CD14-positive monocyte (primary cell): ENCODE measurements around the gene HHIPL2. TPM values are rescaled to one million over a fixed set of nuclear protein-coding genes. Genes with fewer than 3 reads are reported as not detected.

Experiments
- DNase-seq, 3 donors: peaks; one replicate each; pipeline ENCODE4 v3.0.0-alpha.2; 2011 to 2022
- H2AFZ ChIP-seq: 2 replicates; pipeline ENCODE4 v1.6.0; 2012; ENCODE audit warnings: mild to moderate bottlenecking, low read depth, low read length, inconsistent platforms; ENCODE audit not compliant: insufficient read depth, poor library complexity, severe bottlenecking
- H3K27ac ChIP-seq, 2 donors: 1 replicate in 1 of 2; 2 replicates in 1 of 2; pipeline ENCODE4 v1.5.1; 2012 to 2013; ENCODE audit warnings: low read length in 2 of 2, control low read depth in 1 of 2, inconsistent platforms in 1 of 2, low read depth in 1 of 2, mild to moderate bottlenecking in 1 of 2
- H3K27me3 ChIP-seq, 2 donors: one replicate each; pipeline versions ENCODE4 v1.6.0 to v1.6.1; 2011 to 2013; ENCODE audit warnings: low read length in 2 of 2; ENCODE audit not compliant: control insufficient read depth in 2 of 2, insufficient read depth in 2 of 2
- H3K36me3 ChIP-seq, 2 donors: replicated peaks in 1 of 2; 1 replicate in 1 of 2; 2 replicates in 1 of 2; pipeline versions ENCODE4 v1.5.1 to v1.6.1; 2012 to 2013; ENCODE audit warnings: low read length in 2 of 2, control low read depth in 1 of 2, inconsistent platforms in 1 of 2, mild to moderate bottlenecking in 1 of 2; ENCODE audit not compliant: insufficient read depth in 2 of 2, control insufficient read depth in 1 of 2
- H3K4me1 ChIP-seq, 2 donors: 1 replicate in 1 of 2; 2 replicates in 1 of 2; pipeline versions ENCODE4 v1.5.1 to v1.6.1; 2012 to 2013; ENCODE audit warnings: low read length in 2 of 2, control low read depth in 1 of 2, inconsistent platforms in 1 of 2, mild to moderate bottlenecking in 1 of 2, moderate library complexity in 1 of 2; ENCODE audit not compliant: insufficient read depth in 2 of 2, control insufficient read depth in 1 of 2
- H3K4me2 ChIP-seq: replicated peaks from 2 replicates; pipeline ENCODE3; 2012; ENCODE audit warnings: low read length, moderate library complexity, mild to moderate bottlenecking; ENCODE audit not compliant: poor library complexity, severe bottlenecking; ENCODE audit errors: extremely low read depth
- H3K4me3 ChIP-seq, 3 experiments: fragments of 200-600 bp in 1 of 3; sonication (generic) in 1 of 3; replicated peaks in 1 of 3; 1 replicate in 2 of 3; 2 replicates in 1 of 3; pipeline ENCODE4 v1.5.1; 2011 to 2013; ENCODE audit warnings: low read length in 3 of 3, mild to moderate bottlenecking in 3 of 3, control low read depth in 2 of 3, low read depth in 2 of 3, inconsistent platforms in 1 of 3, moderate library complexity in 1 of 3
- H3K79me2 ChIP-seq: 2 replicates; pipeline ENCODE4 v1.6.0; 2012; ENCODE audit warnings: mild to moderate bottlenecking, control low read depth, inconsistent platforms, low read length, moderate library complexity; ENCODE audit not compliant: insufficient read depth
- H3K9ac ChIP-seq: 2 replicates; pipeline ENCODE4 v1.6.0; 2017; ENCODE audit warnings: low read length, mild to moderate bottlenecking; ENCODE audit not compliant: insufficient read depth, poor library complexity, severe bottlenecking
- H3K9me3 ChIP-seq, 2 donors: replicated peaks in 1 of 2; 1 replicate in 1 of 2; 2 replicates in 1 of 2; pipeline versions ENCODE4 v1.5.1 to v1.6.1; 2012 to 2013; ENCODE audit warnings: low read length in 2 of 2, control low read depth in 1 of 2; ENCODE audit not compliant: control insufficient read depth in 1 of 2, insufficient read depth in 1 of 2
- H4K20me1 ChIP-seq: 2 replicates; pipeline ENCODE4 v1.6.0; 2012; ENCODE audit warnings: mild to moderate bottlenecking, low read length, control low read depth, moderate library complexity; ENCODE audit not compliant: insufficient read depth
- H3K27ac Mint-ChIP-seq, 7 donors: one replicate each; pipeline ENCODE4 v1.8.0; 2020; ENCODE audit warnings: mild to moderate bottlenecking in 7 of 7, mixed read lengths in 7 of 7, moderate library complexity in 6 of 7, inconsistent platforms in 2 of 7
- H3K27me3 Mint-ChIP-seq, 3 donors: one replicate each; pipeline ENCODE4 v1.8.0; 2021 to 2022; ENCODE audit warnings: low read depth in 3 of 3, mild to moderate bottlenecking in 3 of 3, mixed read lengths in 3 of 3, moderate library complexity in 3 of 3, inconsistent platforms in 1 of 3
- H3K36me3 Mint-ChIP-seq, 2 donors: one replicate each; pipeline ENCODE4 v1.8.0; 2020; ENCODE audit warnings: mixed read lengths in 2 of 2, inconsistent platforms in 1 of 2, mild to moderate bottlenecking in 1 of 2
- H3K4me1 Mint-ChIP-seq: one replicate; pipeline ENCODE4 v1.8.0; 2020; ENCODE audit warnings: mild to moderate bottlenecking, mixed read lengths
- H3K4me3 Mint-ChIP-seq, 2 donors: one replicate each; pipeline ENCODE4 v1.8.0; 2020; ENCODE audit warnings: mild to moderate bottlenecking in 2 of 2, mixed read lengths in 2 of 2, moderate library complexity in 1 of 2
- H3K9me3 Mint-ChIP-seq, 7 donors: one replicate each; pipeline ENCODE4 v1.8.0; 2020 to 2022; ENCODE audit warnings: mixed read lengths in 7 of 7, mild to moderate bottlenecking in 6 of 7, moderate library complexity in 6 of 7, inconsistent platforms in 2 of 7
- WGBS: methylation state at CpG from one replicate; pipeline ENCODE4 v1.1.5; 2013; ENCODE audit warnings: missing lambda C conversion rate; ENCODE audit not compliant: insufficient coverage; 5-methylcytosine and 5-hydroxymethylcytosine counted together
- intact Hi-C, 2 donors: fragments of 100-400 bp; cut with micrococcal nuclease; formaldehyde crosslinking; loops; one replicate each; pipeline versions ENCODE4 v1.15.0 to v1.15.1; 2023
- polyA plus RNA-seq, 3 donors: library from polyadenylated mRNA; depleted of rRNA in 1 of 3; unstranded in 2 of 3; stranded (reverse) in 1 of 3; fragments of 300-500 nt in 2 of 3; fragments of >200 nt in 1 of 3; fragmentation: Illumina TruSeq in 2 of 3; gene quantifications; 1 replicate in 2 of 3; 2 replicates in 1 of 3; pipeline ENCODE4 v1.2.3, GENCODE V29; 2012 to 2021
- TF ChIP-seq, protein P1 (sequence below): fragments of 200-600 bp; IDR thresholded peaks from one replicate; pipeline ENCODE4 v1.8.0; 2022; ENCODE audit warnings: antibody characterized with exemption, mild to moderate bottlenecking

HHIPL2 gene
- polyA plus RNA-seq, 3 donors = 0.08 TPM; not detected in 2

GRCh38 chr1:222539951-222540597, 7.8 kb downstream of the HHIPL2 start:
- no peak overlapping the region for H3K4me2 ChIP-seq
- Mint-ChIP-seq H3K9me3 (peaks cover 0 to 2% (median 0%) of the 10 kb centered on the region in 7 donors), H3K4me3 (no peak overlapping the region), H3K27me3 (peaks cover 0 to 5% (median 1%) of the 10 kb centered on the region in 3 donors), H3K4me1 (no peaks in the 10 kb centered on the region), H3K27ac (no peak overlapping the region), H3K36me3 (no peaks in the 10 kb centered on the region)
- no peaks in the 10 kb centered on the region for H3K9me3 ChIP-seq
- TF ChIP-seq, protein P1, sequence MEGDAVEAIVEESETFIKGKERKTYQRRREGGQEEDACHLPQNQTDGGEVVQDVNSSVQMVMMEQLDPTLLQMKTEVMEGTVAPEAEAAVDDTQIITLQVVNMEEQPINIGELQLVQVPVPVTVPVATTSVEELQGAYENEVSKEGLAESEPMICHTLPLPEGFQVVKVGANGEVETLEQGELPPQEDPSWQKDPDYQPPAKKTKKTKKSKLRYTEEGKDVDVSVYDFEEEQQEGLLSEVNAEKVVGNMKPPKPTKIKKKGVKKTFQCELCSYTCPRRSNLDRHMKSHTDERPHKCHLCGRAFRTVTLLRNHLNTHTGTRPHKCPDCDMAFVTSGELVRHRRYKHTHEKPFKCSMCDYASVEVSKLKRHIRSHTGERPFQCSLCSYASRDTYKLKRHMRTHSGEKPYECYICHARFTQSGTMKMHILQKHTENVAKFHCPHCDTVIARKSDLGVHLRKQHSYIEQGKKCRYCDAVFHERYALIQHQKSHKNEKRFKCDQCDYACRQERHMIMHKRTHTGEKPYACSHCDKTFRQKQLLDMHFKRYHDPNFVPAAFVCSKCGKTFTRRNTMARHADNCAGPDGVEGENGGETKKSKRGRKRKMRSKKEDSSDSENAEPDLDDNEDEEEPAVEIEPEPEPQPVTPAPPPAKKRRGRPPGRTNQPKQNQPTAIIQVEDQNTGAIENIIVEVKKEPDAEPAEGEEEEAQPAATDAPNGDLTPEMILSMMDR = no peak
- no peaks in the 10 kb centered on the region for H3K27me3 ChIP-seq
- no peak overlapping the region for H2AFZ ChIP-seq
- no peaks in the 10 kb centered on the region for H3K36me3 ChIP-seq
- intact Hi-C loops = no loop called here
- no peaks in the 10 kb centered on the region for H4K20me1 ChIP-seq
- H3K9ac ChIP-seq = no peak overlapping the region
- no peak overlapping the region for H3K27ac ChIP-seq
- no peak for DNase-seq
- WGBS = 96% methylated on average over 14 of the region's 16 CpGs
- H3K4me3 ChIP-seq = no peak overlapping the region
- H3K4me1 ChIP-seq = no peaks in the 10 kb centered on the region
- no peaks in the 10 kb centered on the region for H3K79me2 ChIP-seq

GRCh38 chr1:222535455-222535854, 12.4 kb downstream of the HHIPL2 start:
- 100% methylated on average over 4 of the region's 5 CpGs for WGBS
- Histone ChIP-seq H3K4me1 (no peaks in the 10 kb centered on the region), H3K36me3 (no peaks in the 10 kb centered on the region), H3K27ac (no peak overlapping the region), H3K9me3 (no peaks in the 10 kb centered on the region), H4K20me1 (no peaks in the 10 kb centered on the region), H3K9ac (no peak overlapping the region), H3K27me3 (no peaks in the 10 kb centered on the region), H3K4me3 (no peak overlapping the region), H3K79me2 (no peaks in the 10 kb centered on the region), H2AFZ (no peak overlapping the region), H3K4me2 (no peak overlapping the region)
- Mint-ChIP-seq H3K4me3 (no peak overlapping the region), H3K36me3 (no peaks in the 10 kb centered on the region), H3K9me3 (peaks cover 0 to 2% (median 0%) of the 10 kb centered on the region in 7 donors), H3K4me1 (no peaks in the 10 kb centered on the region), H3K27me3 (peaks cover 2 to 6% (median 3%) of the 10 kb centered on the region in 3 donors), H3K27ac (no peak overlapping the region)
- DNase-seq = no peak
- intact Hi-C loops = no loop called here
- TF ChIP-seq, protein P1 = no peak
